ENCODE data around the gene HNRNPL. TPM values are rescaled to one million over a fixed set of nuclear protein-coding genes. Genes with fewer than 3 reads are reported as not detected.
"Not testable (repeated sequence)": the region's sequence is repeated elsewhere in the genome, so short reads cannot be mapped to it uniquely, and the experiment has no call there.

Gene HNRNPL
- total RNA-seq, 4 donors from 2014 or later: 170 to 205 (median 179) TPM

GRCh38 chr19:38877781-38878574, 28.2 kb upstream of the HNRNPL start, which contains the start of gene RINL:
TSS of gene RINL (minus strand) at chr19:38878275. CDS start at chr19:38876742, 1,533 bp downstream.
- Histone ChIP-seq H3K27ac (peak within 1 kb of the TSS in 3 of 4 donors; percentile 65 to 90 (median 67)), H3K9me3 (no peaks in the 10 kb centered on the region), H3K36me3 (peaks cover 0 to 48% (median 12%) of the 10 kb centered on the region in 3 donors), H3K4me1 (peaks cover 0 to 17% (median 7%) of the 10 kb centered on the region in 4 donors), H3K27me3 (no peaks in the 10 kb centered on the region), H3K4me3 (peak within 1 kb of the TSS in 2 of 4 donors; percentile 16 to 18)
- WGBS, 2 donors: 43 to 50% methylated on average over 11 of the region's 11 CpGs
- no peak for DNase-seq (ENCODE audit: low spot score in 2 of 2)
- TF ChIP-seq EP300 (IDR thresholded peaks at IDR 0.05) (no peak), POLR2A (IDR thresholded peaks at IDR 0.05) (no peak), CTCF (IDR thresholded peaks at IDR 0.05) (no peak)

GRCh38 chr19:38875656-38876395, 26.0 kb upstream of the HNRNPL start:
- Histone ChIP-seq H3K27ac (no peak overlapping the region), H3K9me3 (no peaks in the 10 kb centered on the region), H3K4me3 (no peak overlapping the region), H3K27me3 (no peaks in the 10 kb centered on the region), H3K36me3 (peaks cover 0 to 27% (median 1%) of the 10 kb centered on the region in 3 donors), H3K4me1 (peaks cover 0 to 17% (median 7%) of the 10 kb centered on the region in 4 donors)
- DNase-seq (ENCODE audit: low spot score in 2 of 2): no peak
- TF ChIP-seq EP300 (IDR thresholded peaks at IDR 0.05): no peak
- no peak for TF ChIP-seq CTCF (IDR thresholded peaks at IDR 0.05)
- no peak for TF ChIP-seq POLR2A (IDR thresholded peaks at IDR 0.05)
- WGBS, 2 donors: 79 to 82% methylated on average over 6 of the region's 6 CpGs

DNA sequence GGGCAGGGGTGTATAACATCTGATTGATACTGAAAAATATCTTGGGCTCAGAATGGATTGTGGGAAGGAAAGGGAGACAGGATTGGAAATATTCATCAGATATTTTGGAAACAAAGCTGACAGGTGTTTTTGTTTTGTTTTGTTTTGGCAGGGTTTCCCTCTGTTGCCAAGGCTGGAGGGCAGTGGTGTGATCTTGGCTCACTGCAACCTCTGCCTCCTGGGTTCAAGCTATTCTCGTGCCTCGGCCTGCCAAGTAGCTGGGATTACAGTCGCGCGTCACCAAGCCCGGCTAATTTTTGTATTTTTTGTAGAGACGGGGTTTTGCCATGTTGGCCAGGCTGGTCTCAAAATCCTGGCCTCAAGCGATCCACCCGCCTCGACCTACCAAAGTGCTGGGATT, 23.6 kb upstream of the HNRNPL start:
- WGBS, 2 donors: 90 to 96% methylated on average over 10 of the region's 10 CpGs
- H3K9me3 ChIP-seq; H3K36me3 ChIP-seq; H3K27me3 ChIP-seq; H3K4me3 ChIP-seq; H3K27ac ChIP-seq; DNase-seq (ENCODE audit: low spot score in 2 of 2): not testable (repeated sequence)
- H3K4me1 ChIP-seq: peaks cover 0 to 32% (median 13%) of the 10 kb centered on the region in 4 donors

- TF ChIP-seq CTCF (IDR thresholded peaks at IDR 0.05) (no peak), EP300 (IDR thresholded peaks at IDR 0.05) (no peak), POLR2A (IDR thresholded peaks at IDR 0.05) (no peak)
- no peaks in the 10 kb centered on the region for H3K36me3 ChIP-seq
- H3K4me1 ChIP-seq: peaks cover 0 to 23% (median 9%) of the 10 kb centered on the region in 4 donors
- WGBS, 2 donors: 91 to 93% methylated on average over 18 to 19 of the region's 19 CpGs
- H3K27ac ChIP-seq: peak overlapping the region in 2 of 4 donors; percentile 62 to 73
- H3K27me3 ChIP-seq: no peaks in the 10 kb centered on the region
- no peak for DNase-seq (ENCODE audit: low spot score in 2 of 2)
- peak overlapping the region in 2 of 4 donors; percentile 55 to 62 for H3K4me3 ChIP-seq
- H3K9me3 ChIP-seq: no peaks in the 10 kb centered on the region
Measured at GRCh38 chr19:38870612-38871011, 20.8 kb upstream of the HNRNPL start.

GRCh38 chr19:38869836-38870607, 20.2 kb upstream of the HNRNPL start:
- 39 to 55% methylated on average over 16 to 21 of the region's 62 CpGs for WGBS, 2 donors
- Histone ChIP-seq H3K36me3 (no peaks in the 10 kb centered on the region), H3K4me1 (peaks cover 0 to 23% (median 9%) of the 10 kb centered on the region in 4 donors), H3K4me3 (peak overlapping the region; percentile 42 to 62 (median 58)), H3K9me3 (no peaks in the 10 kb centered on the region), H3K27ac (peak overlapping the region; percentile 59 to 73 (median 60)), H3K27me3 (no peaks in the 10 kb centered on the region)
- peak; percentile 74 to 78 for DNase-seq (ENCODE audit: low spot score in 2 of 2)
- TF ChIP-seq POLR2A (IDR thresholded peaks at IDR 0.05): no peak
- peak in 1 of 2 donors; percentile 19 for TF ChIP-seq EP300 (IDR thresholded peaks at IDR 0.05)
- peak; percentile 86 to 94 (median 87) for TF ChIP-seq CTCF (IDR thresholded peaks at IDR 0.05)

Measured in tibial nerve (tissue), 4 donors.